Mesenteric fat pad (tissue), 1 donor: ENCODE results near the gene TP73. TPM values are rescaled to one million over a fixed set of nuclear protein-coding genes. Genes with fewer than 3 reads are reported as not detected.

Experiments
- DNase-seq: peaks from one replicate; pipeline ENCODE4 v3.0.0-alpha.2; 2020; ENCODE audit warnings: low spot score
- total RNA-seq: library from RNA; stranded (reverse); fragmentation: NEBNext Ultra II Directional; extraction: Animal tissue kit (Norgen Biotek cat#: 25700); gene quantifications from one replicate; pipeline ENCODE4 v1.2.1, GENCODE V29; 2021
- donor health status: DM: yes; HTN: yes; CAD: no.

Gene TP73
- total RNA-seq, 1 donor from 2014 or later = not detected

DNA sequence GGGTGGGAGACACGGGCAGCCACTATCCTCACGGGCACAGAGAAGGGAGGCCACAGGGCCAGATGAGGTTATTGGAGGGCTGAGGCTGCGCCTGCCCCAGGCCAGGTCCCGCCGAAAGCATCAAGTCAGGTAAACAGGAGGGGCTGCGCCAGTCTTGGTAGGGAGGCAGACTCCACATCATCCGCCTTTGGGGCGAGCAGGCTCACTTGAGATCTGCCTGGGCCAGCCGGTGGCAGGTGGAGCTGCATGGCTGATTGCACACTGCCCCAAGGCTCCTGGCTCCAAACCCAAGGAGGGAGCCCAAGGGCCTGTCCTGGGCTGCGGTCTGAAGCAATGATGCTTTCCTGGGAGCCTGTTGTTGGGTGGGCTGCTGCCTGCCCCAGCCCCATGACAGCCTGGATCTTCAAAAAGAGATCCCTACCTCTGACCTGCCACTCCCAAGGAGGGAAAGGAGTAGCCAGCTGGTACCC lies 124.8 kb downstream of the TP73 start:
- DNase-seq = no peak

DNA sequence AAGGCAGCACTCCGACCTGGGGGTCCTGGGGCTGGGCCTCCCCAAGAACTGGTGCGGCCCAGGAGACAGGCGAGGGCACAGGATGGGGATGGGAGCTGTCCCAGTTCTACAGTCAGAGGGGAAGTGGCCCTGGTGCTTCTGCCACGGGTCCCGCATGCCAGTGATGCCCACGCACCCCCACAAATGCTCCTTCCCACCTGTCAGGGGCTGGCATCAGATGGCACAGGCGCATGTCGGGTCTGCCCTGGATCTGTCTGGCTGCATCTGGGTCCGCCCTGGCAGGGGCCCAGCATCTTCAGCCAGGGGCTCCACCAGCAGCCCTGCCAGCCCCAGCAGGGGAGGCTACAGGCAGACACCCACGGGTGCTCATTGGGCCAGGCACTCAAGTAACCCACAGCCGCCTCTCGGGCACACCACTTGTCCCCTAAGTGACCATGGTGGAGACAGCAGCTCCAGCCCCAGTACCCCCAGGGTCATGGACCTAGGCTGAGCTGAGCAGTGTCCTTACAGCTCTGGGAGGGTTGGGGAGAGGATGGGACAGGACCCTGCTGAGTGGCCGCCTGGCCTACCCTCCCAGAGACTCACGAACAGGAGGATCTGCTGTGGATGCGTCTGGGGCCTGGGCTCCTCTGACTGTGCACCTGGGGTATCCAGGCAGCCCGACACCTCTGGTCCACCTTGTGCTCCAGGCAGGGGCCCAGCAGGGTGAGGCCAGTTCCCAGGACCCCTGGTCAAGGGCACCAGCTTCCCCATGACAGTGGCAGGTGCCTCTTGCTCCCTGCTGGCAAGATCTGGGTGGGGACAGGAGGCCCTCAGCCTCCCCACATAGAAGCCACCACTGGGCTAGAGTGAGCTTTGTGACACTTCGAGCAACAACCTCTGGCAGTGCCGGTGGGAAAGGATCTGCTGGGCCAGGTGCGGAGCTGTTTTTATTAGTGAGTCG lies 125.6 kb downstream of the TP73 start:
- no peak for DNase-seq

DNA sequence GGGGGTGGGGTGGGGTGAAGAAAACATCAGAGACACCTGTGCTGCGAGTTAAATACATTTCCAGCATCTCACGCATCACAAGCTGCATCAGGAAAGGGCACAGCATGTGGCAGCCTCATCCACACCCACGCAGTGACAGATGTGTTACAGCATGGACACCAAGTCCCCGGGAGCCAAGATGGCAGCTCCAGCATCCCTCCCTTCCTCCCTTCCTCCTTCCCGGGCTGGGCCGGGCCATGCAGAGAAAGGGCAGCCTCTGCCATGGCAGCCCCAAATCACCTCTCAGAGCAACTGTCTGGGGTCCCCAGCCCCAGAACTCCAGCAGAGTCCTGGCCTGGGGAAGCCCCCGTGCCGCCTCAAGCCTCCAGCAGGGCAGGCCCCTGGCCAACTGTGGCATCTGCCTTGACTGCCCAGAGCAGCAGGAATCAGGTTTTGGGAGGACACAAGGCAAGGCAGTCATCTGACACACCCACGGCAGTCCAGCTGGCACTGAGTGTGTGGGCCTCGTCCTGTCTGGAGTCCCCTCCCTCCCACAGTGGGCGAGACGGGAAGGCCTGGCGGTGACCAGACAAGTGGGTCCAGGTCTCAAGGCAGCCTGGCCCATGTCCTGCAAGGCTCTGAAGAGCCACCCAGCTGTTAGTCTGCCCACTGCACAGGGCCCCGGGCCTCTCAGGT lies 126.4 kb downstream of the TP73 start:
- DNase-seq = no peak

DNA sequence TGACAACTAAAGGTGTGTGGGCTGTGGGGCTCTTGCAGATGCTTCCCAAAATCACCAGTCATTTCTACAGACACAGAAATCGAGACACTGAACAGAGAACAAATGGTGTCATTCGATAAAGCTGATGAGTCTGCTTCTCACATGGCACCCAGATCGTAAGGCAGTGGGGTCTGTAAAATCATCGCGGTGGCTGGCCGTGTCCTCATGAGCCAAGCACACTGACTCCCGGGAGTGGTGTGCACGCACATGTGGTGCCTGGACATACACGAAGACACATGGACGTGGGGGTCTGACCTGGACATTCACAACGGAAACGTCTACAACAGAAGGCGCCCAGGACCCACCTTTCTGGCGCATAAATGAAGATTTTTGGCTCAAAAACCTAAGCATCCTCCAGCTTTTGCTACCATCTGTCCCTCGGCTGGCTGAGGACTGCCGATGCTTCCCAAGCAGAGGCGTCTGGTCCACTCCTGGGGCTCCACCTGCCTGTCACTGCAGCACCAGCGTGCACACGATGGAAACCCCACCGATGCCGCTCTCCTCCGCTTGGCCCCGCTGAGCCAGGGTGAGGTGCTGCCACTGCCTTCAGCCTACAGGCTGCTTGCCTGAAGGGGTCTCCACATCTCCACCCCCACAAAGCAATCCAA lies 127.1 kb downstream of the TP73 start:
- no peak for DNase-seq

DNA sequence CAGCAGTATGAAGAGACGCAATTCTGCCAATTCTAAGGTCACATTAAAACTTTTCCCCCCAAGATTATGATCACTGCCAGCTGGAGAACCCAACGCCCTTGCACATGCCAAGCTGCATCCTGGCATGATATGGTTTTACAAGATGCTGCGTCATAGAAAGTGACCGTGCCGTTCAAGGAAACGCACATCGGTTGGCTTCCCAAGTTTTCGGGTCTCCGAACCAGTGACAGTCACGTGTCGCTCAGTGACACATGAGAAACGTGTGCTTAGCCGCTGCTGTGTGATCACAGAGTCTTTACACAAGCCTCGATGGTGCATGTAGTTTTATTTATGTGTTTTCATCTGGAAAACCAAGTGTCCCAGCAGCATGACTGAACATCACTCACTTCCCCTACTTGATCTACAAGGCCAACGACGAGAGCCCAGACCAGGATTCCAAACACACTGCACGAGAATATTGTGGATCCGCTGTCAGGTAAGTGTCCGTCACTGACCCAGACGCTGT lies 127.6 kb downstream of the TP73 start:
- no peak for DNase-seq

DNA sequence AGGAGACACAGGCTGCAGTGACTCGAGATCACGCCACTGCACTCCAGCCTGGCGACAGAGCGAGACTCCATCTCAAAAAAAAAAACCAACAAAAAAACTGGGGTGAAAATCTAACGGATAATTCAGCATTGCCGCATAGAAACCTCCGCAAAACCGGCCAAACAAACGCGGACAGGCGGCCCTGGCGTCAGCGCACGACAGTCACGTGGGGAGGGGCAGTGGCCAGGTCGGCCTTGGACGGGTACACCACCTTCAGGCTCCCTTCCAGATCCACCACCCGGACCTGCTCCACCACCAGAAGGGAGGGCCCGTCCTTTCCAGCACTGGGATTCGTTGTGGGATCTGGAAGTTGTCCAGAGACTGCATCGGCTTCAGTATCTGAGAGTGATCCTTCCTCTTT lies 128.6 kb downstream of the TP73 start:
- no peak for DNase-seq

DNA sequence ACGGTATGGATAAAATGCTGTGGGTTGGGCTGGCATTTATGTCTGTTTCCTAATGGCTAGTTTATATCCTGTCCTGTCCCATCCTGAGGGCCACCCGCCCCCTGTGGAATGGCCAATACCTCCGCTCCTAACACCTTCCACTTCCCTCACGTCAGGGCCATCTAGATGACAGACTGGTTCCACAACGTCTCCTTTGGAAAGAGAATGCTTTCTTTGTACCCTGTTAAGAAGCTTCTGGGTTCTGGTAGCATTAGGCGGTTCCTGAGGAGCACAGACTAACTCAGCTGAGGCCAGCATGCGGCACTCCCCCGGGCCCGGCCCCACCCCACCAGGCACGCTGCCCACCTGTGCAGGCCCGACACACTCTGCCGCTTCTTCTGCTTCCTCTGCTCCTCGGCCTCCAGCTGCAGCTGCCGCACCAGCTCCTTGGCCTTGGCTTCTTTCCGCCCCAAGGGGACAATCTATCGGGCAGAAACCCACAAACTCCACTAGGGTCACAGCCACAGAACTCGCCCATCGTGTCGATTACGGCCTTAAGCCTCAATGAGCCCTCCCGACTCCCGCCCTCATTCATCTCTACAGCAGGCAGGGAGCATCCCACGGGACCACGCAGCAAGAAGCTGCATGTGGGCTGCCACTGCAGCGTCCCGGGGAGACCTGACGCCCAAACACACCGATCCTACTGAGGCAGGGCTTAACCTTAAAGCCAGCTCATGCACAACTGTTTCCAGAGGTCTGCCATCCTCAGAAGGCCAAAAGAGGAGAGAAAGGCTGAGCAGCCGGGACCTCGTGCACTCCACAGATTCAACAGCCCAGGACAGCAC lies 131.5 kb downstream of the TP73 start:
- no peak for DNase-seq

DNA sequence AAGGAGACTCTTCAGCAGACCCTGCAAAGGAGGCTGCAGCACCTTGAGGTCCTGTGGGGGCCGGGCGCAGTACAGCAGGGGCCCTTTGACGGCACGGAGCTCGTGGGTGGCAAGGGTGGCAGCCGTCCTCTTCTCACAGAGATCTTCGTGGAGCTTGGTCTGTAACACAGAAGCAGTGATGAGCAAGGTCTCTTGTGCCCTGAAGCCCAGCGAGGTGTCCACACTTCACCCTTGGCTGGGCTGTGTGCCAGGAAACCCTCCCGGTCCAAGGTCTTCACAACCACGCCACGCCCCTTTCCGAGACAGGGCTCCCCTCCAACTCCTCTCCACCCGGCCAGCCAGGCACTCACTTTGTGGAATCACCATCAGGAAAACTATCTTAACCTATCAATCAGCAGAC lies 132.7 kb downstream of the TP73 start:
- no peak for DNase-seq

GRCh38 chr1:3785456-3786157 lies 133.3 kb downstream of the TP73 start:
- no peak for DNase-seq

Other genes starting within 250 kb of the TP73 start
- gene ARHGEF16, start 197.9 kb upstream of the TP73 start, total RNA-seq = 1.6 TPM
- gene MEGF6, start 41.0 kb upstream of the TP73 start, total RNA-seq = 61.1 TPM
- 54.0 TPM for gene TPRG1L, start 27.5 kb upstream of the TP73 start, total RNA-seq
- gene WRAP73, start 2.4 kb upstream of the TP73 start, total RNA-seq = 14.8 TPM
- gene CCDC27, start 99.9 kb downstream of the TP73 start, total RNA-seq = not detected
- gene SMIM1, start 120.2 kb downstream of the TP73 start, total RNA-seq = 3.7 TPM
- gene LRRC47, start 144.0 kb downstream of the TP73 start, total RNA-seq = 38.7 TPM
- gene CEP104, start 204.7 kb downstream of the TP73 start, total RNA-seq = 45.0 TPM
- 4.4 TPM for gene DFFB, start 205.0 kb downstream of the TP73 start, total RNA-seq
- 20.5 TPM for gene C1orf174, start 247.8 kb downstream of the TP73 start, total RNA-seq